GM19035 (cell line): ENCODE measurements around the gene ARHGAP24.

Experiments used
- ATAC-seq: cut with Tn5 transposase; IDR thresholded peaks from one replicate; pipeline ENCODE4 v1.9.1; 2021; ENCODE audit not compliant: unreplicated experiment

Gene ARHGAP24

GRCh38 chr4:85474818-85475630 lies at the start of gene ARHGAP24:
ARHGAP24 (plus strand) TSS chr4:85475150.
- ATAC-seq, result peak; percentile 91

- no peak for ATAC-seq
Measured at GRCh38 chr4:85426366-85426765, 48.6 kb upstream of the ARHGAP24 start.

- ATAC-seq, result no peak
Measured at GRCh38 chr4:85427123-85427522, 47.8 kb upstream of the ARHGAP24 start.

- no peak for ATAC-seq
Measured at GRCh38 chr4:85430226-85430625, 44.7 kb upstream of the ARHGAP24 start.

GRCh38 chr4:85430697-85431096 lies 44.3 kb upstream of the ARHGAP24 start:
- ATAC-seq, result no peak

GRCh38 chr4:85431156-85431555 lies 43.8 kb upstream of the ARHGAP24 start:
- ATAC-seq, result no peak

GRCh38 chr4:85431881-85432485 lies 43.0 kb upstream of the ARHGAP24 start:
- no peak for ATAC-seq

GRCh38 chr4:85445050-85445639 lies 29.8 kb upstream of the ARHGAP24 start:
- ATAC-seq, result no peak

- ATAC-seq, result no peak
Measured at GRCh38 chr4:85446141-85446861, 28.6 kb upstream of the ARHGAP24 start.

- ATAC-seq, result peak; percentile 73
Measured at GRCh38 chr4:85448906-85449890, 25.8 kb upstream of the ARHGAP24 start.

- ATAC-seq, result no peak
Measured at GRCh38 chr4:85452058-85452731, 22.8 kb upstream of the ARHGAP24 start.

GRCh38 chr4:85455942-85456341 lies 19.0 kb upstream of the ARHGAP24 start:
- no peak for ATAC-seq

- ATAC-seq, result no peak
Measured at GRCh38 chr4:85457752-85458467, 17.0 kb upstream of the ARHGAP24 start.

- no peak for ATAC-seq
Measured at GRCh38 chr4:85459736-85460135, 15.2 kb upstream of the ARHGAP24 start.

- ATAC-seq, result no peak
Measured at GRCh38 chr4:85474356-85474755, 594 bp upstream of the ARHGAP24 start.

- ATAC-seq, result no peak
Measured at GRCh38 chr4:85475631-85476233, 782 bp downstream of the ARHGAP24 start.

- no peak for ATAC-seq
Measured at GRCh38 chr4:85476381-85476780, 1.4 kb downstream of the ARHGAP24 start.

GRCh38 chr4:85477534-85477933 lies 2.6 kb downstream of the ARHGAP24 start:
- ATAC-seq, result no peak

GRCh38 chr4:85478576-85478975 lies 3.6 kb downstream of the ARHGAP24 start:
- no peak for ATAC-seq
